Neuronal stem cell (in vitro differentiated cells): ENCODE results near the gene GCG.

Experiments used
- DNase-seq: peaks from one replicate; pipeline ENCODE4 v3.0.0-alpha.2; 2013; ENCODE audit warnings: low spot score
- H2AFZ ChIP-seq: one replicate; pipeline ENCODE4 v1.6.1; 2013; ENCODE audit warnings: mild to moderate bottlenecking, low read length, inconsistent platforms
- H2AK5ac ChIP-seq: 2 replicates; pipeline ENCODE4 v1.6.1; 2013; ENCODE audit warnings: low read depth, mild to moderate bottlenecking, inconsistent platforms, low read length, moderate library complexity, mixed read lengths
- H2BK120ac ChIP-seq: 2 replicates; pipeline ENCODE4 v1.6.1; 2013; ENCODE audit warnings: low read depth, mild to moderate bottlenecking, inconsistent platforms, low read length, moderate library complexity, mixed read lengths
- H2BK12ac ChIP-seq: one replicate; pipeline ENCODE4 v1.6.1; 2013; ENCODE audit warnings: low read length, inconsistent platforms
- H2BK15ac ChIP-seq: 2 replicates; pipeline ENCODE4 v1.6.1; 2013; ENCODE audit warnings: mild to moderate bottlenecking, low read length, inconsistent platforms, mixed read lengths
- H2BK5ac ChIP-seq: one replicate; pipeline ENCODE4 v1.6.1; 2013; ENCODE audit warnings: inconsistent platforms, mild to moderate bottlenecking, low read length, moderate library complexity
- H3K14ac ChIP-seq: one replicate; pipeline ENCODE4 v1.6.1; 2013; ENCODE audit warnings: low read length, inconsistent platforms
- H3K18ac ChIP-seq: 2 replicates; pipeline ENCODE4 v1.6.1; 2013; ENCODE audit warnings: low read length, inconsistent platforms
- H3K23ac ChIP-seq: 2 replicates; pipeline ENCODE4 v1.6.1; 2013; ENCODE audit warnings: low read depth, mild to moderate bottlenecking, mixed read lengths, low read length, inconsistent platforms; ENCODE audit not compliant: poor library complexity
- H3K27ac ChIP-seq: replicated peaks from 3 replicates; pipeline ENCODE4 v1.5.1; 2013; ENCODE audit warnings: low read length, inconsistent platforms
- H3K27me3 ChIP-seq, 3 experiments: 2 replicates each; pipeline ENCODE4 v1.6.1; 2013; ENCODE audit warnings: low read length in 3 of 3, mild to moderate bottlenecking in 2 of 3, inconsistent platforms in 1 of 3, low read depth in 1 of 3, mixed read lengths in 1 of 3, moderate library complexity in 1 of 3; ENCODE audit not compliant: control insufficient read depth in 3 of 3, insufficient read depth in 3 of 3
- H3K36me3 ChIP-seq, 2 donors: replicated peaks in 1 of 2; 2 replicates each; pipeline ENCODE4 v1.6.1; 2013; ENCODE audit warnings: low read length in 2 of 2; ENCODE audit not compliant: control insufficient read depth in 2 of 2, insufficient read depth in 2 of 2
- H3K4ac ChIP-seq: 2 replicates; pipeline ENCODE4 v1.6.1; 2013; ENCODE audit warnings: inconsistent platforms, mild to moderate bottlenecking, low read length, moderate library complexity
- H3K4me1 ChIP-seq, 2 donors: 1 replicate in 1 of 2; 2 replicates in 1 of 2; pipeline ENCODE4 v1.6.1; 2013; ENCODE audit warnings: low read length in 2 of 2, low read depth in 1 of 2; ENCODE audit not compliant: control insufficient read depth in 2 of 2, insufficient read depth in 1 of 2
- H3K4me2 ChIP-seq: one replicate; pipeline ENCODE4 v1.6.1; 2013; ENCODE audit warnings: mild to moderate bottlenecking, low read length, inconsistent platforms; ENCODE audit not compliant: insufficient read depth, poor library complexity, severe bottlenecking
- H3K4me3 ChIP-seq, 2 donors: 2 replicates each; pipeline ENCODE4 v1.5.1; 2013; ENCODE audit warnings: low read length in 2 of 2, mild to moderate bottlenecking in 2 of 2, inconsistent platforms in 1 of 2, moderate library complexity in 1 of 2
- H3K79me1 ChIP-seq: one replicate; pipeline ENCODE4 v1.6.1; 2013; ENCODE audit warnings: low read depth, mild to moderate bottlenecking, inconsistent platforms, low read length, moderate library complexity
- H3K9ac ChIP-seq: one replicate; pipeline ENCODE4 v1.6.1; 2013; ENCODE audit warnings: mild to moderate bottlenecking, low read depth, low read length, inconsistent platforms; ENCODE audit not compliant: poor library complexity
- H3K9me3 ChIP-seq, 2 donors: replicated peaks in 1 of 2; 2 replicates each; pipeline versions ENCODE3 to v1.6.1; 2013; ENCODE audit warnings: low read length in 2 of 2, mild to moderate bottlenecking in 2 of 2, inconsistent platforms in 1 of 2, low read depth in 1 of 2, mixed read lengths in 1 of 2, moderate library complexity in 1 of 2; ENCODE audit not compliant: control insufficient read depth in 2 of 2, insufficient read depth in 1 of 2
- H4K8ac ChIP-seq: one replicate; pipeline ENCODE4 v1.6.1; 2013; ENCODE audit warnings: low read depth, mild to moderate bottlenecking, inconsistent platforms, low read length, moderate library complexity
- H4K91ac ChIP-seq: one replicate; pipeline ENCODE4 v1.6.1; 2013; ENCODE audit warnings: low read length, low read depth, mild to moderate bottlenecking, inconsistent platforms; ENCODE audit not compliant: poor library complexity
- WGBS, 2 donors: extraction: QIAGEN DNeasy Blood & Tissue Kit; methylation state at CpG; one replicate each; pipeline ENCODE4 v1.1.7; 2013; ENCODE audit warnings: missing lambda C conversion rate in 2 of 2, mixed read lengths in 1 of 2; ENCODE audit not compliant: insufficient read length in 2 of 2, insufficient replicate concordance in 1 of 2; ENCODE audit errors: extremely low coverage in 2 of 2; 5-methylcytosine and 5-hydroxymethylcytosine counted together

GCG gene

GRCh38 chr2:162197069-162197825 lies 45.2 kb upstream of the GCG start:
- Histone ChIP-seq H4K8ac (no peak overlapping the region), H3K4me3 (no peak overlapping the region), H3K79me1 (no peaks in the 10 kb centered on the region), H2AFZ (no peak overlapping the region), H3K9ac (no peak overlapping the region), H3K27me3 (no peaks in the 10 kb centered on the region), H3K23ac (no peak overlapping the region), H2AK5ac (no peak overlapping the region), H4K91ac (no peak overlapping the region), H3K9me3 (no peaks in the 10 kb centered on the region), H3K4me1 (no peaks in the 10 kb centered on the region), H2BK120ac (no peak overlapping the region), H3K4ac (no peak overlapping the region), H3K36me3 (no peaks in the 10 kb centered on the region), H2BK12ac (no peak overlapping the region), H3K14ac (no peak overlapping the region), H2BK5ac (no peak overlapping the region), H3K4me2 (no peak overlapping the region), H3K18ac (no peak overlapping the region), H2BK15ac (no peak overlapping the region), H3K27ac (no peak overlapping the region)
- DNase-seq: no peak
- WGBS, 2 donors: no CpG with 5 or more reads among the region's 2 CpGs

GRCh38 chr2:162196638-162197037 lies 44.6 kb upstream of the GCG start:
- Histone ChIP-seq H4K91ac (no peak overlapping the region), H3K4ac (no peak overlapping the region), H3K23ac (no peak overlapping the region), H4K8ac (no peak overlapping the region), H3K18ac (no peak overlapping the region), H2AFZ (no peak overlapping the region), H3K14ac (no peak overlapping the region), H2BK5ac (no peak overlapping the region), H3K79me1 (no peaks in the 10 kb centered on the region), H3K4me1 (no peaks in the 10 kb centered on the region), H3K27ac (no peak overlapping the region), H2BK120ac (no peak overlapping the region), H2BK12ac (no peak overlapping the region), H3K27me3 (no peaks in the 10 kb centered on the region), H3K9me3 (no peaks in the 10 kb centered on the region), H2AK5ac (no peak overlapping the region), H3K4me3 (no peak overlapping the region), H3K4me2 (no peak overlapping the region), H3K36me3 (no peaks in the 10 kb centered on the region), H2BK15ac (no peak overlapping the region), H3K9ac (no peak overlapping the region)
- WGBS, 2 donors: no CpG with 5 or more reads among the region's 7 CpGs
- no peak for DNase-seq

GRCh38 chr2:162188451-162188850 lies 36.4 kb upstream of the GCG start:
- no peak overlapping the region for H2BK120ac ChIP-seq
- no peak overlapping the region for H3K4ac ChIP-seq
- peaks cover 0 to 1% of the 10 kb centered on the region in 2 donors for H3K4me1 ChIP-seq
- no CpG with 5 or more reads among the region's 3 CpGs for WGBS, 2 donors
- no peak overlapping the region for H2BK15ac ChIP-seq
- no peak overlapping the region for H4K8ac ChIP-seq
- H3K27me3 ChIP-seq: no peaks in the 10 kb centered on the region
- no peak overlapping the region for H3K27ac ChIP-seq
- DNase-seq: no peak
- H2BK5ac ChIP-seq: no peak overlapping the region
- no peak overlapping the region for H3K14ac ChIP-seq
- no peak overlapping the region for H2AFZ ChIP-seq
- H3K9ac ChIP-seq: no peak overlapping the region
- no peak overlapping the region for H3K4me3 ChIP-seq
- H3K9me3 ChIP-seq: no peaks in the 10 kb centered on the region
- H3K23ac ChIP-seq: no peak overlapping the region
- no peaks in the 10 kb centered on the region for H3K36me3 ChIP-seq
- no peaks in the 10 kb centered on the region for H3K79me1 ChIP-seq
- H3K4me2 ChIP-seq: no peak overlapping the region
- H4K91ac ChIP-seq: no peak overlapping the region
- no peak overlapping the region for H2BK12ac ChIP-seq
- H3K18ac ChIP-seq: no peak overlapping the region
- H2AK5ac ChIP-seq: no peak overlapping the region

- H2BK12ac ChIP-seq: no peak overlapping the region
- H2BK15ac ChIP-seq: no peak overlapping the region
- no peak overlapping the region for H4K91ac ChIP-seq
- no peak overlapping the region for H2BK5ac ChIP-seq
- H3K4me2 ChIP-seq: no peak overlapping the region
- no peaks in the 10 kb centered on the region for H3K36me3 ChIP-seq
- no peak overlapping the region for H3K9ac ChIP-seq
- no peak overlapping the region for H2BK120ac ChIP-seq
- no peak overlapping the region for H3K4me3 ChIP-seq
- H3K27me3 ChIP-seq: no peaks in the 10 kb centered on the region
- H3K79me1 ChIP-seq: no peaks in the 10 kb centered on the region
- H2AK5ac ChIP-seq: no peak overlapping the region
- no peak overlapping the region for H3K23ac ChIP-seq
- no peak overlapping the region for H3K14ac ChIP-seq
- no peak overlapping the region for H3K4ac ChIP-seq
- H4K8ac ChIP-seq: no peak overlapping the region
- WGBS, 2 donors: no CpG with 5 or more reads among the region's 5 CpGs
- H2AFZ ChIP-seq: no peak overlapping the region
- H3K4me1 ChIP-seq: peaks cover 0 to 1% of the 10 kb centered on the region in 2 donors
- H3K9me3 ChIP-seq: no peaks in the 10 kb centered on the region
- no peak overlapping the region for H3K27ac ChIP-seq
- H3K18ac ChIP-seq: no peak overlapping the region
- DNase-seq: no peak
These were observed 33.6 kb upstream of the GCG start for GRCh38 chr2:162185541-162186232.
